ENCODE measurements around the gene CHMP4A.
"Not testable (repeated sequence)": the region's sequence is repeated elsewhere in the genome, so short reads cannot be mapped to it uniquely, and the experiment has no call there.

The CHMP4A gene

GRCh38 chr14:24222987-24223386, 9.7 kb upstream of the CHMP4A start:
- DNase-seq, result not testable (repeated sequence)

DNA sequence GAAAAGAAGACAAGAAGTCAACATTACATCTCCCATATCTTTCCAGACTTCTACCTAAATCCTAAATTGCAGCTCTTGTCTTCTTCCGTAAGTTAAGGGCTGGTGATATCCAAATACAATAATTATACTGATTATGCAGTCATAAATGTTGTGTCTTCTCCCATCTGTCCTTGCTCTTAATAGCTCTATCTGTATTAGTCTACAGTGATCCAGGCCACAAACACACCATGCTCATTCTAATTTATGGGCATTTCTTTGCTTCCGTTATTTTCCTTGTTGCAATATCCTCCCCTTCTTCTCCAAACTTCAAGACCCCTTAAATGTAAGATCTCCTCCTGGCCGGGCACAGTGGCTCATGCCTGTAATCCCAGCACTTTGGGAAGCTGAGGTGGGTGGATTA, 6.2 kb upstream of the CHMP4A start:
- no peak for DNase-seq

- DNase-seq, result no peak
These were observed 5.8 kb upstream of the CHMP4A start for GRCh38 chr14:24219080-24219479.

DNA sequence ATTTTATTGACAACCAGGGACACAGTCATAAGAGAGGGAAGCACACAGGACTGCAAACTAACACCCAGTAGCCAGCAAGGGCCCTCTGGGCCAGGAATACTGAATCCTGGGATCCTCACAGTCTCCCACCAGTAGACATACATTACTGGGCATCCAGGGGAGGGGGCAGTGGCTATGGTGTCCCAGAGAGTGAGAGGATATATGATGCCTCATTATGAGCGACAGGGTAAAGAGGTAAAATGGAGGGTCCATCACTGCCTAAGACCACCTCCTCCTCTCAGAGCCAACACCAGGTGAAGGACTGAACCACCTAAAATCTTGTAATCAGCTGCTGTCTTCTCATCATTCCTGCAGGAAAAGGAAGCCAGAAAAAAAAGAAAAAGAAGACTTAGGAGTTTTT, 3.6 kb upstream of the CHMP4A start:
- DNase-seq, result not testable (repeated sequence)

GRCh38 chr14:24216345-24216699, 3.0 kb upstream of the CHMP4A start:
- DNase-seq, result no peak

GRCh38 chr14:24215495-24216344, 2.4 kb upstream of the CHMP4A start, which contains the start of gene MDP1:
TSS of gene MDP1 (minus strand) at chr14:24216066. CDS start at chr14:24215955, 111 bp downstream.
- peak; percentile 74 for DNase-seq

DNA sequence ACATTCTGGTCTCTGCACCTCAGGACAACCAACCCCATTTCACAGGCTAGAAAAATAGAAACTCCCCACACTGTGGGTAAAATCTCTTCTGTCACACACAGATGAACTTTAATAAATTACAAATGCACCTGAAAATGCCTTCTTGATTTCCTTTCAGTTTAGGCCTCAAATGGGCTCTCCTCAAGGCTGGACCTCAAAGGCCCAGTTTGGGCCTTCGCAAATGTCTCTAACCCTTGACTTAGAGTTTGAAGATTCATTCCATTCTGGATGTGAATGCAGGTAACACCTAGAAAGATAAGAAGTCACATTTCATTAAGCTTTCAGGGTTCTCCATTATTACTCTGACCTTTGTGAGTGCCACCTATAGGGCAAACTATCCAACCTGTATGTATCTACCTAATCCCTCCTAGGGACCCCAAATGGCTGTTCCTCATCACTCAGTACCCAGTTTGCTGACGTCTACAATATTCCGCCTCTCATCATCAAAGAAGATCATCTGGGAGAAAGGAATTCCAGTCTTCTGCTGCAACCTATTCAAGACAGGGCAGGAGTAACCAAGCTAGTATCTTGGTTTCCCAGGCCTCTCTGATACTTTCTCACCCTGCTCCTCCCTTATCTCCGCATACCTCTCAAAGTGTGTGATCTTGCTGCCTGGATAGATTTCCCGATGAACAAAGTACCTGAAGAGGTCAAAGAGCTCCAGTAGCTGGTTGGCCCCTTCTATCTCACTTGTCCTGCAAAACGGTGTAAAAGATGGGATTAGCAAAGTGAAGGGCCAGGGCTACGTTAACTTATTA, 776 bp upstream of the CHMP4A start:
- no peak for DNase-seq

- DNase-seq, result no peak
These were observed 2.0 kb downstream of the CHMP4A start for GRCh38 chr14:24211311-24211710.

DNA sequence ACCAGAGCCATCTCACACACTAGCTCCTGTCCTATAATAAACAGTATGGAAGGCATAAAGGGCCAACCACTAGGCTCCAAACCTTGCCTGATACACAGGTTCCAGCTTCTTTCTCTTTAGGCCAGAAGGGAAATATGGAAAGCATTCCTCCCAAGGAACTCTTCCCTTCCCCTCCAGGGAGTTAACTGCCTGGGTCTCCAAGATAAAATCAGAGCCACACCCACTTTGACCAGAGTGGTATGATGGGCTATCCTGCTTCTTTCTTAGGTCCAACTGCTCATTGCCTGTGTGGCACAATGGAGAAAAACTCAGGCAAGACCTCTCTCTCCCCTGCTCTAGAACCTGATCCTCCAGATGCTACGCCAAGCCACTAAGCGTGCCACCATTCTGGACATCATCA, 5.7 kb downstream of the CHMP4A start:
- DNase-seq, result no peak

DNA sequence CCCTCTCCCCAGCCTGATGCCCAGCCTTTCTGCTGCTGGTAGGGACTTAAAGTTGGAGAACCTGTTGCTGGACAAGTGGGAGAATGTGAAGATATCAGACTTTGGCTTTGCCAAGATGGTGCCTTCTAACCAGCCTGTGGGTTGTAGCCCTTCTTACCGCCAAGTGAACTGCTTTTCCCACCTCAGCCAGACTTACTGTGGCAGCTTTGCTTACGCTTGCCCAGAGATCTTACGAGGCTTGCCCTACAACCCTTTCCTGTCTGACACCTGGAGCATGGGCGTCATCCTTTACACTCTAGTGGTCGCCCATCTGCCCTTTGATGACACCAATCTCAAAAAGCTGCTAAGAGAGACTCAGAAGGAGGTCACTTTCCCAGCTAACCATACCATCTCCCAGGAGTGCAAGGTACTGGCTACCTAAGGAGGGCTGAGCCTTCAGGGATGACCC, 6.2 kb downstream of the CHMP4A start:
- no peak for DNase-seq

DNA sequence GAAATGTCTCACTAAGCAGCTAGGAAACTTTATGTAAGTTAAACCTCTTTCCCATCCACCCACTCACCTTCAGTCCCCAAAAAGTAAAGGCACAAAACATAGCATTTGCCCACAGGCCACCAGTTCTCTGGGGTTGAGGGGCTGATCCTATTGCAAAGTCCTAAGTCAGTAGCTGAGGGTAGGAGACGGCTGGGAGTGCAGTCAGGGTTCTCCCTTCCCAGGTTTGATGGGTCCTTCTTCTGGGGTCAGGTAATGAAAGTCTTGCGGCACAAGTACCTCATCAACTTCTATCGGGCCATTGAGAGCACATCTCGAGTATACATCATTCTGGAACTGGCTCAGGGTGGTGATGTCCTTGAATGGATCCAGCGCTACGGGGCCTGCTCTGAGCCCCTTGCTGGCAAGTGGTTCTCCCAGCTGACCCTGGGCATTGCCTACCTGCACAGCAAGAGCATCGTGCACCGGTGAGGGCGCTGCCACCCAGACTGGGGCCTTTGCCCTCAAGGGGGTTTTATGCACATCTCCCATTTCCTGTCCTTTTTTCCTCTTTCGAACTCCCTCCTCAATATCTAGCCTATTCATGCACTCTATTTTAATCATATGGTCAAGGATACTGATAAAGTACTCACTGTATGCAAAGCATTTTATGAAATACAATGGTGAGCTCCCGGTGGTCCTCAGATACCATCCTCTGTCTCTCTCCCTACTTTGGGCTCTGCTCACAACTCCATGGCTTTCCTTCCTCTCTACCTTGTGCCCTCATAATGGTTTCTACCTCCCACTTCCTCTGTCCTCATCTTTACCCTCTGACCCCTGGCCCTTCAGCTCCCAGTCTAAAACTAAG, 6.8 kb downstream of the CHMP4A start:
- DNase-seq, result no peak

DNA sequence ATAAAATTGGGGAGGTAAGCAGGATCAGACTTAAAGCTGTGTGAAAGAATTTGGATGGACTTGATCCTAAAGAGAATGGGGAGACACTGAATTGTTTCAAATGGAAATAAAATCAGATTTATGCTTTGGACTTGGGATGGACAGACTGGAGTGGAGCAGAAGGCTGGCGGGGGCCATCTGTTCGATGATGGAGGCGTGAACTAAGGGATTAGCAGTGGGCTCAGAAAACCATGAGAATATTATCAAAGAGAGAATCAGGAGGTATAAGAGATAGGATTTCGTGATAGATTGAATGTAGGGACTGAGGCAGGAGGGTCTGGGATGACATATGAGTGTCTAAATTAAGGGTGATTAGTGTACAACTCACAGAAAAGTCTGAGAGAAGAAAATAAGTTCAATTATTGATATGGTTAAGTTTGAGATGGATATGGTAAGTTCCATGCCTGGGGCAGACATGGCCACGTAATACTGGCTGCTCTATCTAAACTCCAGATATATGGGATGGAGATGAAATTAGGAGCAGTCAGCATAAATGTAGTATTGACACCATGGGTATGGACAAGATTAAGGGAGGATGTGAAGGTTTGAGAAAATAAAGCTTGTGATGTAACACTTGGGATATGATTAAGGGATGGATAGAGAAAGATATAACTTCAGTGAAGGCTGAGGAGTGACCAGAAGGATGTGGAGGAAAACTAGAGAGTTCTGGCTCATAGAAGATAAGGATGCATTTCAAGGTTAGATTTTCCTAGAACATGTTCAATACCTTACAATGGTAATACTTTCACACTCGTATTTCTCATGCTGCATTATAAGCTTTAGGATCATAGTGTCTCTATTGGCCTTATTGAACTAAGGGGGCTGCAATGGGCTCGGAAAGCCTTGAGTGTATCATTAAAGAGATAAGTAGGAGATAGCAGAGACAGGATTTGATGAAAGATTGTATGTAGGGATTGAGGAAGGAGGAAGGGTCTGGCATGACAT, 8.8 kb downstream of the CHMP4A start:
- no peak for DNase-seq

DNA sequence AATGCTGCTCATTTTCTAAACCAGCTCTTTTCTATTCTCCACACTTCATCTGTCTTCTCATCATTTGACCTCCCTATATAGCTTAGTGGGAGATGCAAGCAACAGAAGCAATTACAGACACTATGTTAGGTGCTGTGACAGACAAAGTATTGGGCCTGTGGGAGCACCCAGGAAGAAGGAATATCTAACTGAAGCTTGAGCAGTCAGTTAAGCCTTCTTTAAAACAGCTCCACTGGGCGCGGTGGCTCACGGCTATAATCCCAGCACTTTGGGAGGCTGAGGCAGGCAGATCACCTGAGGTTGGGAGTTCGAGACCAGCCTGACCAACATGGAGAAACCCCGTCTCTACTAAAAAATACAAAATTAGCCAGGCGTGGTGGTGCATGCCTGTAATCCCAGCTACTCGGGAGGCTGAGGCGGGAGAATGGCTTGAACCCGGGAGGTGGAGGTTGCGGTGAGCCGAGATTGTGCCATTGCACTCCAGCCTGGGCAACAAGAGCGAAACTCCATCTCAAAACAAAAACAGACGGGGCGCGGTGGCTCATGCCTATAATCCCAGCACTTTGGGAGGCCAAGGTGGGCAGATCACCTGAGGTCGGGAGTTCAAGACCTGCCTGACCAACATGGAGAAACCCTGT, 9.9 kb downstream of the CHMP4A start:
- not testable (repeated sequence) for DNase-seq

DNA sequence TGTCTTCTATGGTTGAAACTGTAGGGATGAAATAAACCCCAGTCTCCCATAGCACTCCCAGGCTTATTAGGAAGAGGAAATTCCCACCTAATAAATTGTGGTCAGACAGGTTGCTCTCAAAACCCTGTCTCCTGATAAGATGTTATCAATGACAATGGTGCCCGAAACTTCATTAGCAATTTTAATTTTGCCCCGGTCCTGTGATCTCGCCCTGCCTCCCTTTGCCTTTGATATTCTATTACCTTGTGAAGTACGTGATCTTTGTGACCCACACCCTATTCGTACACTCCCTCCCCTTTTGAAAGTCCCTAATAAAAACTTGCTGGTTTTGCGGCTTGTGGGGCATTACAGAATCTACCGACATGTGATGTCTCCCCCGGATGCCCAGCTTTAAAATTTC, 10.8 kb downstream of the CHMP4A start:
- not testable (repeated sequence) for DNase-seq

- DNase-seq, result no peak
These were observed 14.3 kb downstream of the CHMP4A start for GRCh38 chr14:24198814-24199524.

DNA sequence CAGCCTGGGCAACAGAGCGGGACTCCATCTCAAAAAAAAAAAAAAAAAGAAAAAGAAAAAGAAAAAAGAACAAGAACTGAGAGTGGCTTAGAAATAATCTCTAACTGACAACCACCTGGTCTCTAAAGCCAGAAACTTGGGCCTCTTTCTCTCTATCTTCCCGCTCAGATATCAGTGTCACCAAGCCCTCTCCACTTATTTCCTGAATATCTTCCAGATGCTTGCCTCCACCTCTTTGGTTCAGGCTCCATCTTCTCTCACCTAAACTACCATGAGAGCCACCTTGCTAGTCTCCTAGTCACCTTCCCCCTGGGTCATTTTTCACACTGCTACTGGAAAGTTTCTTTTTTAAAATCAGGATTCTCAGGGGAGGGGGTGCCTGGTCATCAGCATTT, 16.2 kb downstream of the CHMP4A start:
- DNase-seq, result no peak

- no peak for DNase-seq
These were observed 16.9 kb downstream of the CHMP4A start for GRCh38 chr14:24196071-24197055.

DNA sequence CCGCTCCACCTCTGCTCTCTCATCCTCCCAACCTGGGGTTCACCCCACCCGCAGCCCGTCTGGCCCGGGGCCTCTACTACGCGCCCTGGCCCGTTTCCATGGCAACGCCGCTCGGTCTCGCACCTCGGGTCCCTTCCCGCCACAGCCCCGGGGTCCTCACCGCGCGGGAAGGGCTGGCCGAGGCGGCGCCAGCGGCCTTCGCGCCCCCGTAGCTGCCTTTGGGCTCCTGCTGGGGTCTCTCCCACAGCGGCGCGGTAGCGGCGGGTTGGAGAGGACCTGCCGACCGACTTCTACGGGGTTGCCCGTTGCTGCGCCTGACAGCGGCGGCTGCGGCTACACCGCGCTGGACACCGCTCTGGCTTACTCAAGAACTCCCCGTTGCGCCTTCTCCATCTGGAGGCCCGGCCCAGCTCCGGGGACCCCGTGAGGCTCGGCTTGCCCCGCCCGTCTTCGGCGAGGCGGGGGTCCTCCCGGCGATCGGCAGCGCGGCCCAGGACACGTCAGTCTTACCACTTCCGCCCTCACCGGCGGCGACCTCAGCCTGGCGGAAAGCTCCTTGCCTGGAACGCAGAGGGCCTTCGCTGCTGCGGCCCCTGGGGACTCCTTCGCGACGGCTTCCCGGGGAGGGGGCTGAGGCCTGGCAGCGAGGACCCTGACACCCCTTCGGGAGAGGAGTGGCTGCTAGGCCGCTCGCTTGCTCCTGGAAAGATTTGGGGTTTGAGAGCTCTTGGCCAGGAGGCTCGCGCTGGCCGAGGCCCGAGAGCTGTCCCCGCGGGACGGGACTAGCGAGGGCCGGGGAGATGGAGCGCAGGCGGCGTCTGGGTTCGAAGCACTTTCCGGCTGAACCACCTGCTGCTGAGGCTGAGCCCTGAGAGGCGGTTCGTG, 17.9 kb downstream of the CHMP4A start, which contains the start of gene TM9SF1:
TM9SF1 (minus strand) TSS at position 256 of the 885 bp plus-strand sequence. CDS start 422 bp downstream, outside the sequence.
- DNase-seq, result peak; percentile 78

Data from NCI-H510A (cell line).